GM23248 (cell line): ENCODE data around the gene MKKS. TPM values are rescaled to one million over a fixed set of nuclear protein-coding genes. Genes with fewer than 3 reads are reported as not detected.
A peak's percentile ranks its signal among the peaks of the same experiment; 100 is the strongest.

Source experiments
- DNase-seq: peaks from one replicate; pipeline ENCODE4 v3.0.0-alpha.2; 2015
- H2AFZ ChIP-seq: fragments of 200-600 bp; sonication (generic); 2 replicates; pipeline ENCODE4 v1.6.1; 2016; ENCODE audit warnings: antibody characterized with exemption
- H3F3A ChIP-seq: fragments of 200-600 bp; sonication (generic); 2 replicates; pipeline ENCODE4 v1.6.1; 2016; ENCODE audit warnings: mild to moderate bottlenecking, antibody characterized with exemption, mixed run types; ENCODE audit not compliant: insufficient read depth
- H3K27ac ChIP-seq: fragments of 200-600 bp; sonication (generic); 2 replicates; pipeline ENCODE4 v1.5.1; 2016; ENCODE audit warnings: mild to moderate bottlenecking
- H3K27me3 ChIP-seq: fragments of 200-600 bp; sonication (generic); replicated peaks from 2 replicates; pipeline ENCODE4 v1.6.1; 2016; ENCODE audit warnings: mild to moderate bottlenecking; ENCODE audit not compliant: insufficient read depth
- H3K36me3 ChIP-seq: fragments of 200-600 bp; sonication (generic); 2 replicates; pipeline ENCODE4 v1.6.1; 2016; ENCODE audit warnings: low read depth, mild to moderate bottlenecking
- H3K4me1 ChIP-seq: fragments of 200-600 bp; sonication (generic); 2 replicates; pipeline ENCODE4 v1.6.1; 2016; ENCODE audit warnings: mild to moderate bottlenecking; ENCODE audit not compliant: insufficient read depth
- H3K4me2 ChIP-seq: fragments of 200-600 bp; sonication (generic); one replicate; pipeline ENCODE4 v1.6.1; 2016; ENCODE audit warnings: mild to moderate bottlenecking; ENCODE audit not compliant: unreplicated experiment
- H3K4me3 ChIP-seq: fragments of 200-600 bp; sonication (generic); 2 replicates; pipeline ENCODE4 v1.5.1; 2016; ENCODE audit warnings: mild to moderate bottlenecking
- H3K79me2 ChIP-seq: fragments of 200-600 bp; sonication (generic); 2 replicates; pipeline ENCODE4 v1.6.1; 2016; ENCODE audit warnings: mild to moderate bottlenecking; ENCODE audit not compliant: insufficient read depth
- H3K9ac ChIP-seq: fragments of 200-600 bp; sonication (generic); 2 replicates; pipeline ENCODE4 v1.6.1; 2016; ENCODE audit warnings: mild to moderate bottlenecking
- H3K9me2 ChIP-seq: fragments of 200-600 bp; sonication (generic); 2 replicates; pipeline ENCODE4 v1.6.1; 2016; ENCODE audit warnings: mixed run types, mild to moderate bottlenecking, moderate library complexity; ENCODE audit not compliant: insufficient read depth
- H3K9me3 ChIP-seq: fragments of 200-600 bp; sonication (generic); one replicate; pipeline ENCODE4 v1.6.1; 2017; ENCODE audit warnings: low read depth
- H4K20me1 ChIP-seq: fragments of 200-600 bp; sonication (generic); 2 replicates; pipeline ENCODE4 v1.6.0; 2016; ENCODE audit not compliant: insufficient read depth
- EZH2 ChIP-seq: fragments of 200-600 bp; sonication (generic); IDR thresholded peaks from 2 replicates; pipeline ENCODE4 v1.6.1; 2018; ENCODE audit warnings: antibody characterized with exemption, mild to moderate bottlenecking; ENCODE audit not compliant: insufficient read depth, poor library complexity, severe bottlenecking
- EZH2phosphoT487 ChIP-seq: fragments of 200-600 bp; sonication (generic); IDR thresholded peaks from 2 replicates; pipeline ENCODE4 v1.6.1; 2018; ENCODE audit warnings: antibody characterized with exemption, moderate library complexity, mild to moderate bottlenecking, low read depth; ENCODE audit not compliant: insufficient read depth
- WGBS, 2 experiments: methylation state at CpG; one replicate each; pipeline ENCODE4 v1.1.6; 2015 to 2017; ENCODE audit warnings: low lambda C conversion rate in 2 of 2, low coverage in 1 of 2; ENCODE audit errors: missing lambda C conversion rate in 2 of 2; 5-methylcytosine and 5-hydroxymethylcytosine counted together
- in situ Hi-C: fragments of 300-500 bp; cut with MboI; formaldehyde crosslinking; loops from 2 replicates; pipeline ENCODE4 v1.15.0; 2020
- polyA plus RNA-seq: library from polyadenylated mRNA; unstranded; fragments of >200 nt; fragmentation: Nextera tagmentation; extraction: Ambion mirVana; gene quantifications from 2 replicates; pipeline ENCODE4 v1.2.1, GENCODE V29; 2016
- total RNA-seq: library from RNA; depleted of rRNA; stranded (reverse); fragments of >200 nt; shearing (Covaris generic); gene quantifications from 2 replicates; pipeline ENCODE4 v1.2.3, GENCODE V29; 2014

Gene MKKS
- total and polyA plus RNA-seq, 2 experiments from 2014 or later, result 9.8 to 17.8 TPM

DNA sequence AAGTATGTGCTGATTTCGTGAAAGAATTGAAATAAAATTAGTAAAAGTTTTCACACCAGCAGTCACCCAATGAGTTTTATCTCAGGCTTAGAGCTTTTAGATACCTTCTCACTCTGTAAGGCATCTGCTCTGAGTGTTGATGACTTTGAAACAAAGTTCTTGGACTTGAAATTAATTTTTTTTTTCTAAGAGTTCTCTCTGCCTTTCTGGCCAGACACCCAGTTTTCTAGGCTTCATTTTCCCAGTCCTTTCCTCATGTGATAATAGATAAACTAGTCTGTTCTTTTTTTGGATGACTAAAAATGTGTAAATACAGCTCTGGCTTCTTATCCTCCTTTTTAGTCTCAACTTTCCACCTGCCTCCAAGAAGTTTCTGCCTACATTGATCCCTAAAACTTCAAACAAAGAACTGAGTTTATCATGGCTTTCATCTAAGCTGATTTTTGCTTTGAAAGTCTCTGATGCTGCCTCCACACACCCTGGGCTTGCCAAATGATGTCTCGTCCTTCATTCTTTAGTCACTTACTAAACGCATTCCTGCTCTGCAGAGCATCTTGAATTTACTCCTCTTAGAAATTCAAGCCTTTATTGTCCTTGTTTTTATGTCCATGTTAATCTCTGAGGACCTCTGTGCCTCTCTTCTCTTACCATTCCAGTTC lies 33.8 kb upstream of the MKKS start:
- Histone ChIP-seq H3K4me2 (peak overlapping the region; percentile 2), H2AFZ (no peak overlapping the region), H3K27ac (no peak overlapping the region), H3K27me3 (no peaks in the 10 kb centered on the region), H3K9me2 (no peaks in the 10 kb centered on the region), H3K9ac (no peak overlapping the region), H3K79me2 (no peaks in the 10 kb centered on the region), H4K20me1 (no peaks in the 10 kb centered on the region), H3K4me1 (peaks cover 13% of the 10 kb centered on the region), H3K4me3 (no peak overlapping the region), H3F3A (peaks cover 16% of the 10 kb centered on the region), H3K36me3 (no peaks in the 10 kb centered on the region), H3K9me3 (no peaks in the 10 kb centered on the region)
- in situ Hi-C loops, result loop anchor here (10.0 to 25.0 kb wide), 2 partner anchors 794 to 1077 kb away; no protein-coding TSS in a partner anchor
- TF ChIP-seq EZH2 (no peak), EZH2phosphoT487 (no peak)
- DNase-seq, result peak; percentile 44
- WGBS, 2 experiments, result 33 to 35% methylated on average over 3 of the region's 3 CpGs

DNA sequence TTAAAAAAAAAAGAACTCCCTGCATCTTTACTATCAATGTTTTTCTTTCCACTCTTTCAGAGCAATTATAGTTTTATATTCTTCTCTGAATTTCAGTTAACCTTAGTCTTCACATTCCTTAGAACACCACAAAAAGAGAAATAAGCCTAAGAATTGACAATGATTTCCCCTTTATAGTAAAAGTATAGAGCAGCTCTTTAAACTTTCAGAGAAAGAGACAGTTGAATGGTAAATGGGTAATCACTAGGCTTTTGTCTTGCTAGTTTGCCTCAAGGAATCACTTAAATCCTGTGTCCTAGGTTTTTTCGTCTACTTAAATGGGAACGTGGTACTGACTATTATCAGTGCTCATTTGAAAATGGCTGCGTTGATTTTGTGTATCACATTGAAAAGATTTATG lies 32.8 kb upstream of the MKKS start:
- no peak overlapping the region for H3K27ac ChIP-seq
- no peaks in the 10 kb centered on the region for H3K27me3 ChIP-seq
- H4K20me1 ChIP-seq, result no peaks in the 10 kb centered on the region
- no peaks in the 10 kb centered on the region for H3K9me3 ChIP-seq
- no peaks in the 10 kb centered on the region for H3K79me2 ChIP-seq
- no peak for DNase-seq
- peaks cover 16% of the 10 kb centered on the region for H3F3A ChIP-seq
- H2AFZ ChIP-seq, result no peak overlapping the region
- no peak overlapping the region for H3K9ac ChIP-seq
- in situ Hi-C loops, result loop anchor here (10.0 to 25.0 kb wide), 2 partner anchors 795 to 1078 kb away; no protein-coding TSS in a partner anchor
- H3K4me2 ChIP-seq, result no peak overlapping the region
- no peaks in the 10 kb centered on the region for H3K9me2 ChIP-seq
- H3K36me3 ChIP-seq, result no peaks in the 10 kb centered on the region
- no peak overlapping the region for H3K4me3 ChIP-seq
- H3K4me1 ChIP-seq, result peaks cover 13% of the 10 kb centered on the region
- TF ChIP-seq EZH2phosphoT487 (no peak), EZH2 (no peak)
- WGBS, 2 experiments, result 83 to 90% methylated on average over 3 of the region's 3 CpGs

DNA sequence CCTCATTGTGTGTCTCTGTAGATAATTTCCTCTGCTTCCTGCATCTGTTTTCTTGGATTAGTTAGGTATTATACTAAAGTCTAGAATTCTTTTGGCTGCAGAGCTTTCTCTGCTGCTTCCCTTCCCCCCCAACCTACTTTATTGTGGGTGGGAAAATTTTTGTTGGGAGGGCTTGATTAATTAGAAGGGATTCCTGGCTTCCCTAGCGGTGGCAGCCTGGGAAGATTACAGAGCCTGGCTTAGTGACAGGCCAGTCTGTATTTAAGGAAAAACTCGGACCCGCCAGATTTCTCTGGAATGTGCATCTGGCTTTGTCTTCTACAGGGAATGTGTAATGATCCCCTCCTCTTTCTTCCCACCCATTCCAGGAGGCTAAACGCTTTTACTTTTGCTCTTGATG lies 32.3 kb upstream of the MKKS start:
- no peak overlapping the region for H3K4me2 ChIP-seq
- peaks cover 13% of the 10 kb centered on the region for H3K4me1 ChIP-seq
- no peak overlapping the region for H3K27ac ChIP-seq
- H3K36me3 ChIP-seq, result no peaks in the 10 kb centered on the region
- no peaks in the 10 kb centered on the region for H3K9me3 ChIP-seq
- no peaks in the 10 kb centered on the region for H3K27me3 ChIP-seq
- no peak for DNase-seq
- no peak overlapping the region for H3K4me3 ChIP-seq
- no peak overlapping the region for H3K9ac ChIP-seq
- H2AFZ ChIP-seq, result no peak overlapping the region
- H3K79me2 ChIP-seq, result peaks cover 1% of the 10 kb centered on the region; the same call in 1 of the 2 replicates
- in situ Hi-C loops, result loop anchor here (10.0 to 25.0 kb wide), 2 partner anchors 796 to 1078 kb away; no protein-coding TSS in a partner anchor
- H3K9me2 ChIP-seq, result no peaks in the 10 kb centered on the region
- no peaks in the 10 kb centered on the region for H4K20me1 ChIP-seq
- WGBS, 2 experiments, result 45 to 49% methylated on average over 4 of the region's 4 CpGs
- H3F3A ChIP-seq, result peaks cover 16% of the 10 kb centered on the region
- TF ChIP-seq EZH2, result no peak
- TF ChIP-seq EZH2phosphoT487, result no peak

DNA sequence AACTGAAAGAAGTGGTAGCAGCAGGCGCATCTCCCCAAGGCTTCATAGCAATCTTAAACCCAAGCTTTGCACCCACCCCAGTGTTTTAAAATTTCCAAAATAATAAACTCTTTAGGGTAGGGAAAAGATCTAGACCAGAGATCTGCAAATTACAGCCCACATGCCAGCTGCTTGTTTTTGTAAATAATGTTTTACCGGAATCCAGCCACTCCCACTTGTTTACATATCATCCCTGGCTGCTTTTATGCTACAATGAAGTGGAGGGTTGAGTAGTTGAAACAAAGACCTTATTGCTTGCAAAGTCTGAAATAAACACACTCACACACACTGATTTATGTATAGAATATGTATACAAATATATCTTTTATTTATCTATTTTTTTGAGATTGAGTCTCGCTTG lies 31.1 kb upstream of the MKKS start:
- H3K9me3 ChIP-seq, result no peaks in the 10 kb centered on the region
- no peaks in the 10 kb centered on the region for H3K36me3 ChIP-seq
- no peaks in the 10 kb centered on the region for H4K20me1 ChIP-seq
- H3F3A ChIP-seq, result peaks cover 16% of the 10 kb centered on the region
- no peaks in the 10 kb centered on the region for H3K9me2 ChIP-seq
- no peak overlapping the region for H2AFZ ChIP-seq
- 98 to 100% methylated on average over 3 of the region's 3 CpGs for WGBS, 2 experiments
- no peak overlapping the region for H3K4me2 ChIP-seq
- H3K4me3 ChIP-seq, result no peak overlapping the region
- H3K79me2 ChIP-seq, result peaks cover 5% of the 10 kb centered on the region; the same call in 1 of the 2 replicates
- no peaks in the 10 kb centered on the region for H3K27me3 ChIP-seq
- H3K4me1 ChIP-seq, result peaks cover 13% of the 10 kb centered on the region
- TF ChIP-seq EZH2phosphoT487 (no peak), EZH2 (no peak)
- no peak for DNase-seq
- no peak overlapping the region for H3K27ac ChIP-seq
- no peak overlapping the region for H3K9ac ChIP-seq
- in situ Hi-C loops, result loop anchor here (10.0 to 25.0 kb wide), 2 partner anchors 797 to 1080 kb away; no protein-coding TSS in a partner anchor
